Neuronal stem cell (in vitro differentiated cells): ENCODE measurements around the gene TSPEAR.

Experiments
- DNase-seq: peaks from one replicate; pipeline ENCODE4 v3.0.0-alpha.2; 2013; ENCODE audit warnings: low spot score
- H2AFZ ChIP-seq: one replicate; pipeline ENCODE4 v1.6.1; 2013; ENCODE audit warnings: mild to moderate bottlenecking, low read length, inconsistent platforms
- H2AK5ac ChIP-seq: 2 replicates; pipeline ENCODE4 v1.6.1; 2013; ENCODE audit warnings: low read depth, mild to moderate bottlenecking, inconsistent platforms, low read length, moderate library complexity, mixed read lengths
- H2BK120ac ChIP-seq: 2 replicates; pipeline ENCODE4 v1.6.1; 2013; ENCODE audit warnings: low read depth, mild to moderate bottlenecking, inconsistent platforms, low read length, moderate library complexity, mixed read lengths
- H2BK12ac ChIP-seq: one replicate; pipeline ENCODE4 v1.6.1; 2013; ENCODE audit warnings: low read length, inconsistent platforms
- H2BK15ac ChIP-seq: 2 replicates; pipeline ENCODE4 v1.6.1; 2013; ENCODE audit warnings: mild to moderate bottlenecking, low read length, inconsistent platforms, mixed read lengths
- H2BK5ac ChIP-seq: one replicate; pipeline ENCODE4 v1.6.1; 2013; ENCODE audit warnings: inconsistent platforms, mild to moderate bottlenecking, low read length, moderate library complexity
- H3K14ac ChIP-seq: one replicate; pipeline ENCODE4 v1.6.1; 2013; ENCODE audit warnings: low read length, inconsistent platforms
- H3K18ac ChIP-seq: 2 replicates; pipeline ENCODE4 v1.6.1; 2013; ENCODE audit warnings: low read length, inconsistent platforms
- H3K23ac ChIP-seq: 2 replicates; pipeline ENCODE4 v1.6.1; 2013; ENCODE audit warnings: low read depth, mild to moderate bottlenecking, mixed read lengths, low read length, inconsistent platforms; ENCODE audit not compliant: poor library complexity
- H3K27ac ChIP-seq: replicated peaks from 3 replicates; pipeline ENCODE4 v1.5.1; 2013; ENCODE audit warnings: low read length, inconsistent platforms
- H3K27me3 ChIP-seq, 3 experiments: 2 replicates each; pipeline ENCODE4 v1.6.1; 2013; ENCODE audit warnings: low read length in 3 of 3, mild to moderate bottlenecking in 2 of 3, inconsistent platforms in 1 of 3, low read depth in 1 of 3, mixed read lengths in 1 of 3, moderate library complexity in 1 of 3; ENCODE audit not compliant: control insufficient read depth in 3 of 3, insufficient read depth in 3 of 3
- H3K36me3 ChIP-seq, 2 donors: replicated peaks in 1 of 2; 2 replicates each; pipeline ENCODE4 v1.6.1; 2013; ENCODE audit warnings: low read length in 2 of 2; ENCODE audit not compliant: control insufficient read depth in 2 of 2, insufficient read depth in 2 of 2
- H3K4ac ChIP-seq: 2 replicates; pipeline ENCODE4 v1.6.1; 2013; ENCODE audit warnings: inconsistent platforms, mild to moderate bottlenecking, low read length, moderate library complexity
- H3K4me1 ChIP-seq, 2 donors: 1 replicate in 1 of 2; 2 replicates in 1 of 2; pipeline ENCODE4 v1.6.1; 2013; ENCODE audit warnings: low read length in 2 of 2, low read depth in 1 of 2; ENCODE audit not compliant: control insufficient read depth in 2 of 2, insufficient read depth in 1 of 2
- H3K4me2 ChIP-seq: one replicate; pipeline ENCODE4 v1.6.1; 2013; ENCODE audit warnings: mild to moderate bottlenecking, low read length, inconsistent platforms; ENCODE audit not compliant: insufficient read depth, poor library complexity, severe bottlenecking
- H3K4me3 ChIP-seq, 2 donors: 2 replicates each; pipeline ENCODE4 v1.5.1; 2013; ENCODE audit warnings: low read length in 2 of 2, mild to moderate bottlenecking in 2 of 2, inconsistent platforms in 1 of 2, moderate library complexity in 1 of 2
- H3K79me1 ChIP-seq: one replicate; pipeline ENCODE4 v1.6.1; 2013; ENCODE audit warnings: low read depth, mild to moderate bottlenecking, inconsistent platforms, low read length, moderate library complexity
- H3K9ac ChIP-seq: one replicate; pipeline ENCODE4 v1.6.1; 2013; ENCODE audit warnings: mild to moderate bottlenecking, low read depth, low read length, inconsistent platforms; ENCODE audit not compliant: poor library complexity
- H3K9me3 ChIP-seq, 2 donors: replicated peaks in 1 of 2; 2 replicates each; pipeline versions ENCODE3 to v1.6.1; 2013; ENCODE audit warnings: low read length in 2 of 2, mild to moderate bottlenecking in 2 of 2, inconsistent platforms in 1 of 2, low read depth in 1 of 2, mixed read lengths in 1 of 2, moderate library complexity in 1 of 2; ENCODE audit not compliant: control insufficient read depth in 2 of 2, insufficient read depth in 1 of 2
- H4K8ac ChIP-seq: one replicate; pipeline ENCODE4 v1.6.1; 2013; ENCODE audit warnings: low read depth, mild to moderate bottlenecking, inconsistent platforms, low read length, moderate library complexity
- H4K91ac ChIP-seq: one replicate; pipeline ENCODE4 v1.6.1; 2013; ENCODE audit warnings: low read length, low read depth, mild to moderate bottlenecking, inconsistent platforms; ENCODE audit not compliant: poor library complexity
- WGBS, 2 donors: extraction: QIAGEN DNeasy Blood & Tissue Kit; methylation state at CpG; one replicate each; pipeline ENCODE4 v1.1.7; 2013; ENCODE audit warnings: missing lambda C conversion rate in 2 of 2, mixed read lengths in 1 of 2; ENCODE audit not compliant: insufficient read length in 2 of 2, insufficient replicate concordance in 1 of 2; ENCODE audit errors: extremely low coverage in 2 of 2; 5-methylcytosine and 5-hydroxymethylcytosine counted together

The TSPEAR gene

GRCh38 chr21:44518686-44519085 is 192.7 kb downstream of the TSPEAR start:
- no peak overlapping the region for H3K4ac ChIP-seq
- no peaks in the 10 kb centered on the region for H3K36me3 ChIP-seq
- no peak overlapping the region for H4K8ac ChIP-seq
- no peak overlapping the region for H3K4me3 ChIP-seq
- no peak overlapping the region for H3K4me2 ChIP-seq
- peak overlapping the region; percentile 60 for H3K18ac ChIP-seq
- no peak overlapping the region for H4K91ac ChIP-seq
- H2BK15ac ChIP-seq = no peak overlapping the region
- H2BK5ac ChIP-seq = no peak overlapping the region
- H2BK12ac ChIP-seq = no peak overlapping the region
- no peaks in the 10 kb centered on the region for H3K79me1 ChIP-seq
- no peak overlapping the region for H2AFZ ChIP-seq
- WGBS, 2 donors = no CpG with 5 or more reads among the region's 12 CpGs
- peaks cover 0 to 5% of the 10 kb centered on the region in 2 donors for H3K9me3 ChIP-seq
- no peak overlapping the region for H2BK120ac ChIP-seq
- DNase-seq = no peak
- H3K4me1 ChIP-seq = no peaks in the 10 kb centered on the region
- H3K27me3 ChIP-seq = no peaks in the 10 kb centered on the region
- no peak overlapping the region for H2AK5ac ChIP-seq
- no peak overlapping the region for H3K9ac ChIP-seq
- H3K23ac ChIP-seq = no peak overlapping the region
- H3K27ac ChIP-seq = no peak overlapping the region
- no peak overlapping the region for H3K14ac ChIP-seq

- Histone ChIP-seq H3K9me3 (peaks cover 0 to 4% of the 10 kb centered on the region in 2 donors), H2AK5ac (no peak overlapping the region), H2BK5ac (no peak overlapping the region), H3K79me1 (no peaks in the 10 kb centered on the region), H3K36me3 (no peaks in the 10 kb centered on the region), H4K8ac (no peak overlapping the region), H3K4me2 (no peak overlapping the region), H3K9ac (no peak overlapping the region), H3K23ac (no peak overlapping the region), H3K18ac (no peak overlapping the region), H2BK12ac (no peak overlapping the region), H2AFZ (peak overlapping the region; percentile 81), H3K27ac (no peak overlapping the region), H4K91ac (no peak overlapping the region), H3K4me1 (no peaks in the 10 kb centered on the region), H2BK15ac (no peak overlapping the region), H3K4ac (no peak overlapping the region), H3K14ac (no peak overlapping the region), H3K4me3 (peak overlapping the region in 1 of 2 donors; percentile 34), H3K27me3 (no peaks in the 10 kb centered on the region), H2BK120ac (no peak overlapping the region)
- no CpG with 5 or more reads among the region's 15 CpGs for WGBS, 2 donors
- DNase-seq = no peak
Observed at GRCh38 chr21:44517175-44517899, 194.0 kb downstream of the TSPEAR start.

GRCh38 chr21:44516828-44517174 is 194.6 kb downstream of the TSPEAR start:
- no peak overlapping the region for H2AK5ac ChIP-seq
- no peak overlapping the region for H3K4me2 ChIP-seq
- H2BK120ac ChIP-seq = no peak overlapping the region
- H2BK15ac ChIP-seq = no peak overlapping the region
- no peak overlapping the region for H4K8ac ChIP-seq
- H3K79me1 ChIP-seq = no peaks in the 10 kb centered on the region
- peak overlapping the region; percentile 81 for H2AFZ ChIP-seq
- H2BK12ac ChIP-seq = no peak overlapping the region
- H3K27ac ChIP-seq = no peak overlapping the region
- no peaks in the 10 kb centered on the region for H3K27me3 ChIP-seq
- H3K18ac ChIP-seq = peak overlapping the region; percentile 29
- no CpG with 5 or more reads among the region's 10 CpGs for WGBS, 2 donors
- no peak overlapping the region for H3K9ac ChIP-seq
- DNase-seq = no peak
- H3K4ac ChIP-seq = no peak overlapping the region
- no peak overlapping the region for H4K91ac ChIP-seq
- peak overlapping the region; percentile 20 for H3K23ac ChIP-seq
- H2BK5ac ChIP-seq = no peak overlapping the region
- H3K36me3 ChIP-seq = no peaks in the 10 kb centered on the region
- H3K4me1 ChIP-seq = no peaks in the 10 kb centered on the region
- peaks cover 0 to 4% of the 10 kb centered on the region in 2 donors for H3K9me3 ChIP-seq
- H3K4me3 ChIP-seq = no peak overlapping the region
- no peak overlapping the region for H3K14ac ChIP-seq

GRCh38 chr21:44516342-44516741 is 195.0 kb downstream of the TSPEAR start:
- WGBS, 2 donors = no CpG with 5 or more reads among the region's 13 CpGs
- Histone ChIP-seq H3K79me1 (peaks cover under 1% of the 10 kb centered on the region), H3K4me2 (no peak overlapping the region), H2BK12ac (no peak overlapping the region), H3K18ac (peak overlapping the region; percentile 36), H3K36me3 (peaks cover 0 to 1% of the 10 kb centered on the region in 2 donors), H3K27ac (no peak overlapping the region), H3K9ac (no peak overlapping the region), H2BK120ac (peak overlapping the region; percentile 42), H2AK5ac (peak overlapping the region; percentile 1), H3K27me3 (no peaks in the 10 kb centered on the region), H3K4ac (no peak overlapping the region), H4K8ac (no peak overlapping the region), H2BK15ac (no peak overlapping the region), H3K4me1 (no peaks in the 10 kb centered on the region), H2BK5ac (no peak overlapping the region), H2AFZ (no peak overlapping the region), H3K14ac (no peak overlapping the region), H3K23ac (peak overlapping the region; percentile 18), H4K91ac (no peak overlapping the region), H3K4me3 (no peak overlapping the region), H3K9me3 (peaks cover 0 to 4% of the 10 kb centered on the region in 2 donors)
- no peak for DNase-seq
